Erythroblast (primary cell): ENCODE measurements around the gene GLIPR1.

Experiments used
- GATA1 ChIP-seq: IDR thresholded peaks from 2 replicates; pipeline ENCODE4 v1.6.1; 2011; ENCODE audit warnings: low read depth, mild to moderate bottlenecking, control low read depth, low read length, moderate library complexity
- POLR2A ChIP-seq: IDR thresholded peaks from 2 replicates; pipeline ENCODE4 v1.6.1; 2011; ENCODE audit warnings: mild to moderate bottlenecking, low read length

- TF ChIP-seq POLR2A (no peak), GATA1 (no peak)
Measured at GRCh38 chr12:75432924-75433323, 47.6 kb upstream of the GLIPR1 start.
